Ishikawa (cell line): ENCODE results near the gene GPR161.
A peak's percentile ranks its signal among the peaks of the same experiment; 100 is the strongest.

Source experiments
- CEBPB ChIP-seq: IDR thresholded peaks from 2 replicates; pipeline ENCODE4 v1.6.1; 2012
- EGR1 ChIP-seq: IDR thresholded peaks from 2 replicates; pipeline ENCODE4 v1.6.1; 2012
- EP300 ChIP-seq: IDR thresholded peaks from 2 replicates; pipeline ENCODE4 v1.6.1; 2012; ENCODE audit warnings: borderline replicate concordance
- FOXM1 ChIP-seq: IDR thresholded peaks from 2 replicates; pipeline ENCODE4 v1.6.1; 2012; ENCODE audit warnings: low read depth, borderline replicate concordance
- NFIC ChIP-seq: IDR thresholded peaks from 2 replicates; pipeline ENCODE4 v1.6.1; 2012
- RAD21 ChIP-seq: IDR thresholded peaks from 2 replicates; pipeline ENCODE4 v1.6.1; 2012; ENCODE audit warnings: low read depth
- TAF1 ChIP-seq: IDR thresholded peaks from 2 replicates; pipeline ENCODE4 v1.6.1; 2012; ENCODE audit warnings: low read depth, mild to moderate bottlenecking
- TCF12 ChIP-seq: IDR thresholded peaks from 2 replicates; pipeline ENCODE4 v1.6.1; 2012; ENCODE audit warnings: low read depth
- YY1 ChIP-seq: IDR thresholded peaks from 2 replicates; pipeline ENCODE4 v1.6.1; 2012; ENCODE audit warnings: low read depth
- TF ChIP-seq, protein P1 (sequence below): IDR thresholded peaks from 2 replicates; pipeline ENCODE4 v1.6.1; 2012; ENCODE audit warnings: low read depth, mild to moderate bottlenecking
- TF ChIP-seq, protein P2 (sequence below): IDR thresholded peaks from 2 replicates; pipeline ENCODE4 v1.6.1; 2012
- TF ChIP-seq, protein P3 (sequence below): IDR thresholded peaks from 2 replicates; pipeline ENCODE4 v1.6.1; 2012

DNA sequence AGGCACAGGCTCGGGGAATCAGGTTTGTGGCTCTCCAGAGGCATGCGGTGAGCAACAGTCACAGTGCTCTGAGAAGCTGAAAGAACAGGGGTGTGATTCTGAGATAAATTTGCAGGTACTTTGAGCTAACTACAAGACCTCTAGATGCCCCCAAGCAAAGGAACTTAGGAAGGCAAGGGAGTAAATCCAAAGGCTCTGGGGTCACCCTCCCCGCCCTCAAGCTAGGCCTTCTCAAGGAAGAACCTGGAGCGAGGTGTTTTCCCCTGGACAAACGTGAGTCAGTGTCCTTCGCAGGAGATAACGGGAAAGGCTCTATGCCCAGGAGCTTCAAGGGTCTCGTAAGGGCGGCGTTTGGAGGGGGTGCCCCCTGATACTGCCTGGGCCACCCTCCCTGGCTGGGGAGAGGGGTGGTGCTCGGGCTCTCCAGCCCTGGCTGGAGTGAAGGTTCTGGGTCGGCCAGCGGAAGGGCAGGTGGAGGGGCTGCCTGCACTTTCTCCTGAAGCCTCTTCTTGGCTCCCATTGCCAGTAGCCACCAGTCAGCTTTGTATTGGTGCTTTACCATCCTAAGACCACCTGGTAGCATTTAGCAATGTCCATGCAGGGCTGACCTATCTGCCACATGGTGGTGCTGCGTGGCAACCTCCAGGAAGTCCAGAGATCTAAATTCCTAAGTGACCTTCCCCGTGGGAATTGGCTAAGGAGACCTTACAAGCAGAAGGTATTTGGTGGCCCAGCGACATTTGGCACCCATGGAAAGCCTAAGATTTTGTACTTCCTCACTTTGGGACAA, 44.0 kb downstream of the GPR161 start:
- TF ChIP-seq FOXM1, result no peak
- TF ChIP-seq, protein P1, sequence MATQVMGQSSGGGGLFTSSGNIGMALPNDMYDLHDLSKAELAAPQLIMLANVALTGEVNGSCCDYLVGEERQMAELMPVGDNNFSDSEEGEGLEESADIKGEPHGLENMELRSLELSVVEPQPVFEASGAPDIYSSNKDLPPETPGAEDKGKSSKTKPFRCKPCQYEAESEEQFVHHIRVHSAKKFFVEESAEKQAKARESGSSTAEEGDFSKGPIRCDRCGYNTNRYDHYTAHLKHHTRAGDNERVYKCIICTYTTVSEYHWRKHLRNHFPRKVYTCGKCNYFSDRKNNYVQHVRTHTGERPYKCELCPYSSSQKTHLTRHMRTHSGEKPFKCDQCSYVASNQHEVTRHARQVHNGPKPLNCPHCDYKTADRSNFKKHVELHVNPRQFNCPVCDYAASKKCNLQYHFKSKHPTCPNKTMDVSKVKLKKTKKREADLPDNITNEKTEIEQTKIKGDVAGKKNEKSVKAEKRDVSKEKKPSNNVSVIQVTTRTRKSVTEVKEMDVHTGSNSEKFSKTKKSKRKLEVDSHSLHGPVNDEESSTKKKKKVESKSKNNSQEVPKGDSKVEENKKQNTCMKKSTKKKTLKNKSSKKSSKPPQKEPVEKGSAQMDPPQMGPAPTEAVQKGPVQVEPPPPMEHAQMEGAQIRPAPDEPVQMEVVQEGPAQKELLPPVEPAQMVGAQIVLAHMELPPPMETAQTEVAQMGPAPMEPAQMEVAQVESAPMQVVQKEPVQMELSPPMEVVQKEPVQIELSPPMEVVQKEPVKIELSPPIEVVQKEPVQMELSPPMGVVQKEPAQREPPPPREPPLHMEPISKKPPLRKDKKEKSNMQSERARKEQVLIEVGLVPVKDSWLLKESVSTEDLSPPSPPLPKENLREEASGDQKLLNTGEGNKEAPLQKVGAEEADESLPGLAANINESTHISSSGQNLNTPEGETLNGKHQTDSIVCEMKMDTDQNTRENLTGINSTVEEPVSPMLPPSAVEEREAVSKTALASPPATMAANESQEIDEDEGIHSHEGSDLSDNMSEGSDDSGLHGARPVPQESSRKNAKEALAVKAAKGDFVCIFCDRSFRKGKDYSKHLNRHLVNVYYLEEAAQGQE, result no peak
- no peak for TF ChIP-seq CEBPB
- TF ChIP-seq, protein P2, sequence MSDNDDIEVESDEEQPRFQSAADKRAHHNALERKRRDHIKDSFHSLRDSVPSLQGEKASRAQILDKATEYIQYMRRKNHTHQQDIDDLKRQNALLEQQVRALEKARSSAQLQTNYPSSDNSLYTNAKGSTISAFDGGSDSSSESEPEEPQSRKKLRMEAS, result no peak
- no peak for TF ChIP-seq NFIC
- no peak for TF ChIP-seq TCF12
- TF ChIP-seq EP300, result no peak
- no peak for TF ChIP-seq TAF1
- TF ChIP-seq YY1, result no peak
- TF ChIP-seq RAD21, result peak; percentile 76
- TF ChIP-seq EGR1, result no peak
- TF ChIP-seq, protein P3, sequence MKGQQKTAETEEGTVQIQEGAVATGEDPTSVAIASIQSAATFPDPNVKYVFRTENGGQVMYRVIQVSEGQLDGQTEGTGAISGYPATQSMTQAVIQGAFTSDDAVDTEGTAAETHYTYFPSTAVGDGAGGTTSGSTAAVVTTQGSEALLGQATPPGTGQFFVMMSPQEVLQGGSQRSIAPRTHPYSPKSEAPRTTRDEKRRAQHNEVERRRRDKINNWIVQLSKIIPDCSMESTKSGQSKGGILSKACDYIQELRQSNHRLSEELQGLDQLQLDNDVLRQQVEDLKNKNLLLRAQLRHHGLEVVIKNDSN, result no peak
